Measurements from ENCODE around the gene TMEM138.

Gene TMEM138

GRCh38 chr11:61390161-61390560, 28.0 kb downstream of the TMEM138 start:
- in situ Hi-C loops (cut with MboI; ENCODE audit: low pct_unique_long_range_greater_than_20kb, low sequenced_read_pairs): no loop called here
- no peak for DNase-seq

GRCh38 chr11:61392981-61393595, 30.9 kb downstream of the TMEM138 start:
- in situ Hi-C loops (cut with MboI; ENCODE audit: low pct_unique_long_range_greater_than_20kb, low sequenced_read_pairs): no loop called here
- peak; percentile 41 for DNase-seq

- DNase-seq: no peak
- in situ Hi-C loops (cut with MboI; ENCODE audit: low pct_unique_long_range_greater_than_20kb, low sequenced_read_pairs): no loop called here
These were observed 39.0 kb downstream of the TMEM138 start for GRCh38 chr11:61401173-61401572.

GRCh38 chr11:61401573-61401972, 39.4 kb downstream of the TMEM138 start:
- no peak for DNase-seq
- in situ Hi-C loops (cut with MboI; ENCODE audit: low pct_unique_long_range_greater_than_20kb, low sequenced_read_pairs): no loop called here

- in situ Hi-C loops (cut with MboI; ENCODE audit: low pct_unique_long_range_greater_than_20kb, low sequenced_read_pairs): no loop called here
These were observed 41.5 kb downstream of the TMEM138 start for GRCh38 chr11:61403658-61404057.

GRCh38 chr11:61404103-61404502, 41.9 kb downstream of the TMEM138 start:
- in situ Hi-C loops (cut with MboI; ENCODE audit: low pct_unique_long_range_greater_than_20kb, low sequenced_read_pairs): no loop called here
- no peak for DNase-seq

More at GRCh38 chr11:61403658-61404057, 41.5 kb downstream of the TMEM138 start:
- no peak for DNase-seq

- in situ Hi-C loops (cut with MboI; ENCODE audit: low pct_unique_long_range_greater_than_20kb, low sequenced_read_pairs): no loop called here
- no peak for DNase-seq
These were observed 42.5 kb downstream of the TMEM138 start for GRCh38 chr11:61404641-61405040.

GRCh38 chr11:61406067-61406466, 43.9 kb downstream of the TMEM138 start:
- no peak for DNase-seq
- in situ Hi-C loops (cut with MboI; ENCODE audit: low pct_unique_long_range_greater_than_20kb, low sequenced_read_pairs): no loop called here

GRCh38 chr11:61406991-61407728, 45.0 kb downstream of the TMEM138 start:
- in situ Hi-C loops (cut with MboI; ENCODE audit: low pct_unique_long_range_greater_than_20kb, low sequenced_read_pairs): no loop called here
- DNase-seq: no peak

- in situ Hi-C loops (cut with MboI; ENCODE audit: low pct_unique_long_range_greater_than_20kb, low sequenced_read_pairs): no loop called here
- no peak for DNase-seq
These were observed 49.4 kb downstream of the TMEM138 start for GRCh38 chr11:61411589-61411988.

GRCh38 chr11:61413496-61413895, 51.3 kb downstream of the TMEM138 start:
- in situ Hi-C loops (cut with MboI; ENCODE audit: low pct_unique_long_range_greater_than_20kb, low sequenced_read_pairs): no loop called here
- no peak for DNase-seq

- DNase-seq: no peak
- in situ Hi-C loops (cut with MboI; ENCODE audit: low pct_unique_long_range_greater_than_20kb, low sequenced_read_pairs): no loop called here
These were observed 52.4 kb downstream of the TMEM138 start for GRCh38 chr11:61414547-61414946.

GRCh38 chr11:61415381-61415780, 53.2 kb downstream of the TMEM138 start:
- DNase-seq: no peak
- in situ Hi-C loops (cut with MboI; ENCODE audit: low pct_unique_long_range_greater_than_20kb, low sequenced_read_pairs): no loop called here

GRCh38 chr11:61416941-61417340, 54.8 kb downstream of the TMEM138 start:
- DNase-seq: no peak
- in situ Hi-C loops (cut with MboI; ENCODE audit: low pct_unique_long_range_greater_than_20kb, low sequenced_read_pairs): no loop called here

GRCh38 chr11:61417670-61418069, 55.5 kb downstream of the TMEM138 start:
- DNase-seq: no peak
- in situ Hi-C loops (cut with MboI; ENCODE audit: low pct_unique_long_range_greater_than_20kb, low sequenced_read_pairs): no loop called here

GRCh38 chr11:61418136-61418535, 56.0 kb downstream of the TMEM138 start:
- DNase-seq: no peak
- in situ Hi-C loops (cut with MboI; ENCODE audit: low pct_unique_long_range_greater_than_20kb, low sequenced_read_pairs): no loop called here

All from KBM-7 (cell line).